Neural cell (in vitro differentiated cells): ENCODE results near the gene PDLIM5.
"Not testable (repeated sequence)": the region's sequence is repeated elsewhere in the genome, so short reads cannot be mapped to it uniquely, and the experiment has no call there.

Source experiments
- POLR2AphosphoS5 ChIP-seq: IDR thresholded peaks from 2 replicates; pipeline ENCODE4 v1.6.1; 2012
- TF ChIP-seq, protein P1 (sequence below): fragments of 450-650 bp; IDR thresholded peaks from 2 replicates; pipeline ENCODE4 v1.5.1; 2014; ENCODE audit warnings: antibody characterized with exemption, mild to moderate bottlenecking, moderate library complexity; ENCODE audit not compliant: poor library complexity, severe bottlenecking

DNA sequence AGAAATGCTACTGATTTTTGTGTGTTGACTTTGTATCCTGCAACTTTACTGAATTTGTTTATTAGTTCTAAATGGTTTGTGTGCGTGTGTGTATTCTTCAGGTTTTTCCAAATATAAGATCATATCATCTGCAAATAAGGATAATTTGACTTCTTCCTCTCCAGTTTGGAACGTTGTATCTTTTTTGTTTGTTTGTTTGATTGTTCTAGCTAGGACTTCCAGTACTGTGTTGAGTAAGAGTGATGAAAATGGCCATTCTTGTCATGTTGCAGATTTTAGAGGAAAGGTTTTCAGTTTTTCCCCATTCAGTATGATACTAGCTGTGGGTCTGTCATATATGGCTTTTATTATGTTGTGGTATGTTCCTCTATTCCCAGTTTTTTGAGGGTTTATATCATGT, 61.8 kb downstream of the PDLIM5 start:
- not testable (repeated sequence) for TF ChIP-seq POLR2AphosphoS5
- TF ChIP-seq, protein P1, sequence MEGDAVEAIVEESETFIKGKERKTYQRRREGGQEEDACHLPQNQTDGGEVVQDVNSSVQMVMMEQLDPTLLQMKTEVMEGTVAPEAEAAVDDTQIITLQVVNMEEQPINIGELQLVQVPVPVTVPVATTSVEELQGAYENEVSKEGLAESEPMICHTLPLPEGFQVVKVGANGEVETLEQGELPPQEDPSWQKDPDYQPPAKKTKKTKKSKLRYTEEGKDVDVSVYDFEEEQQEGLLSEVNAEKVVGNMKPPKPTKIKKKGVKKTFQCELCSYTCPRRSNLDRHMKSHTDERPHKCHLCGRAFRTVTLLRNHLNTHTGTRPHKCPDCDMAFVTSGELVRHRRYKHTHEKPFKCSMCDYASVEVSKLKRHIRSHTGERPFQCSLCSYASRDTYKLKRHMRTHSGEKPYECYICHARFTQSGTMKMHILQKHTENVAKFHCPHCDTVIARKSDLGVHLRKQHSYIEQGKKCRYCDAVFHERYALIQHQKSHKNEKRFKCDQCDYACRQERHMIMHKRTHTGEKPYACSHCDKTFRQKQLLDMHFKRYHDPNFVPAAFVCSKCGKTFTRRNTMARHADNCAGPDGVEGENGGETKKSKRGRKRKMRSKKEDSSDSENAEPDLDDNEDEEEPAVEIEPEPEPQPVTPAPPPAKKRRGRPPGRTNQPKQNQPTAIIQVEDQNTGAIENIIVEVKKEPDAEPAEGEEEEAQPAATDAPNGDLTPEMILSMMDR, result not testable (repeated sequence)
